ENCODE results near the gene PTCRA. TPM values are rescaled to one million over a fixed set of nuclear protein-coding genes. Genes with fewer than 3 reads are reported as not detected.
"Not testable (repeated sequence)": the region's sequence is repeated elsewhere in the genome, so short reads cannot be mapped to it uniquely, and the experiment has no call there.

The PTCRA gene
- total RNA-seq, 1 experiment from 2014 or later, result not detected

- DNase-seq (ENCODE audit: extremely low read depth, low read depth), result no peak
Measured at GRCh38 chr6:42938987-42939809, 23.3 kb downstream of the PTCRA start.

GRCh38 chr6:42939810-42940167, 23.9 kb downstream of the PTCRA start:
- no peak for DNase-seq (ENCODE audit: extremely low read depth, low read depth)

GRCh38 chr6:42940493-42941045, 24.7 kb downstream of the PTCRA start:
- DNase-seq (ENCODE audit: extremely low read depth, low read depth), result no peak

- DNase-seq (ENCODE audit: extremely low read depth, low read depth), result not testable (repeated sequence)
Measured at GRCh38 chr6:42941356-42941755, 25.5 kb downstream of the PTCRA start.

- no peak for DNase-seq (ENCODE audit: extremely low read depth, low read depth)
Measured at GRCh38 chr6:42942444-42942843, 26.6 kb downstream of the PTCRA start.

GRCh38 chr6:42947950-42948349, 32.1 kb downstream of the PTCRA start:
- no peak for DNase-seq (ENCODE audit: extremely low read depth, low read depth)

GRCh38 chr6:42952389-42952788, 36.5 kb downstream of the PTCRA start:
- DNase-seq (ENCODE audit: extremely low read depth, low read depth), result no peak

GRCh38 chr6:42954405-42954804, 38.6 kb downstream of the PTCRA start:
- not testable (repeated sequence) for DNase-seq (ENCODE audit: extremely low read depth, low read depth)

GRCh38 chr6:42958125-42958524, 42.3 kb downstream of the PTCRA start:
- DNase-seq (ENCODE audit: extremely low read depth, low read depth), result no peak

- DNase-seq (ENCODE audit: extremely low read depth, low read depth), result no peak
Measured at GRCh38 chr6:42959917-42960242, 44.0 kb downstream of the PTCRA start.

GRCh38 chr6:42960243-42961019, 44.6 kb downstream of the PTCRA start, which contains the start of gene GNMT:
GNMT (plus strand) TSS chr6:42960754; CDS start chr6:42960768, 14 bp downstream.
- no peak for DNase-seq (ENCODE audit: extremely low read depth, low read depth)

GRCh38 chr6:42961020-42961470, 45.2 kb downstream of the PTCRA start:
- no peak for DNase-seq (ENCODE audit: extremely low read depth, low read depth)

GRCh38 chr6:42962096-42962495, 46.2 kb downstream of the PTCRA start:
- DNase-seq (ENCODE audit: extremely low read depth, low read depth), result no peak

- DNase-seq (ENCODE audit: extremely low read depth, low read depth), result no peak
Measured at GRCh38 chr6:42962502-42963178, 46.8 kb downstream of the PTCRA start.

- DNase-seq (ENCODE audit: extremely low read depth, low read depth), result no peak
Measured at GRCh38 chr6:42963179-42963854, 47.5 kb downstream of the PTCRA start.

- no peak for DNase-seq (ENCODE audit: extremely low read depth, low read depth)
Measured at GRCh38 chr6:42963855-42964605, 48.2 kb downstream of the PTCRA start.

GRCh38 chr6:42966571-42966970, 50.7 kb downstream of the PTCRA start:
- no peak for DNase-seq (ENCODE audit: extremely low read depth, low read depth)

- DNase-seq (ENCODE audit: extremely low read depth, low read depth), result no peak
Measured at GRCh38 chr6:42967228-42967627, 51.4 kb downstream of the PTCRA start.

- no peak for DNase-seq (ENCODE audit: extremely low read depth, low read depth)
Measured at GRCh38 chr6:42968126-42968701, 52.4 kb downstream of the PTCRA start.

Measured in NCI-H460 (cell line).